Measurements from ENCODE around the gene ZFP36.

GRCh38 chr19:39405958-39406655 lies 540 bp upstream of the ZFP36 start:
- no peak for TF ChIP-seq JUN (CRISPR knock-in tag; IDR thresholded peaks at IDR 0.05)
- no peak for TF ChIP-seq ZNF416 (CRISPR knock-in tag; IDR thresholded peaks at IDR 0.05)
- TF ChIP-seq ELF4 (CRISPR knock-in tag; IDR thresholded peaks at IDR 0.05; ENCODE audit: low read depth): no peak
